ENCODE results near the gene JMJD6. TPM values are rescaled to one million over a fixed set of nuclear protein-coding genes. Genes with fewer than 3 reads are reported as not detected.

Gene JMJD6
- polyA plus RNA-seq, 1 experiment: 17.2 TPM

GRCh38 chr17:76755285-76755684, 28.9 kb upstream of the JMJD6 start:
- ChIA-PET CTCF (interaction anchor here (0.9 kb wide), 1 partner anchor 23 kb away, joined by 3 read pairs; no protein-coding TSS in a partner anchor), POLR2A (no interaction called here)
- no peak for TF ChIP-seq CTCF (IDR thresholded peaks at IDR 0.05; ENCODE audit: insufficient read depth, low read depth, low read length)

GRCh38 chr17:76753061-76753961, 26.9 kb upstream of the JMJD6 start:
- Histone ChIP-seq H3K27me3 (ENCODE audit: control insufficient read depth, insufficient read depth, low read length) (no peaks in the 10 kb centered on the region), H3K4me3 (ENCODE audit: low read depth, low read length) (no peak overlapping the region), H3K36me3 (ENCODE audit: control insufficient read depth, insufficient read depth, low read length) (no peaks in the 10 kb centered on the region; the same call in 1 of the 2 replicates)
- DNase-seq (ENCODE audit: low read depth): no peak
- POLR2A ChIA-PET: no interaction called here
- CTCF ChIA-PET: interaction anchor here (0.7 to 1.0 kb wide), 2 partner anchors 15 to 305 kb away, joined by 3 read pairs; no protein-coding TSS in a partner anchor
- no peak for TF ChIP-seq CTCF (IDR thresholded peaks at IDR 0.05; ENCODE audit: insufficient read depth, low read depth, low read length)

More at GRCh38 chr17:76755285-76755684, 28.9 kb upstream of the JMJD6 start:
- no peak for DNase-seq (ENCODE audit: low read depth)
- no peaks in the 10 kb centered on the region for H3K27me3 ChIP-seq (ENCODE audit: control insufficient read depth, insufficient read depth, low read length)
- H3K4me3 ChIP-seq (ENCODE audit: low read depth, low read length): no peak overlapping the region
- H3K36me3 ChIP-seq (ENCODE audit: control insufficient read depth, insufficient read depth, low read length): no peaks in the 10 kb centered on the region; the same call in 1 of the 2 replicates

GRCh38 chr17:76752006-76752405, 25.6 kb upstream of the JMJD6 start:
- ChIA-PET POLR2A (no interaction called here), CTCF (interaction anchor here (0.6 kb wide), 1 partner anchor 157 kb away, joined by 3 read pairs; no protein-coding TSS in a partner anchor)
- no peak for DNase-seq (ENCODE audit: low read depth)

DNA sequence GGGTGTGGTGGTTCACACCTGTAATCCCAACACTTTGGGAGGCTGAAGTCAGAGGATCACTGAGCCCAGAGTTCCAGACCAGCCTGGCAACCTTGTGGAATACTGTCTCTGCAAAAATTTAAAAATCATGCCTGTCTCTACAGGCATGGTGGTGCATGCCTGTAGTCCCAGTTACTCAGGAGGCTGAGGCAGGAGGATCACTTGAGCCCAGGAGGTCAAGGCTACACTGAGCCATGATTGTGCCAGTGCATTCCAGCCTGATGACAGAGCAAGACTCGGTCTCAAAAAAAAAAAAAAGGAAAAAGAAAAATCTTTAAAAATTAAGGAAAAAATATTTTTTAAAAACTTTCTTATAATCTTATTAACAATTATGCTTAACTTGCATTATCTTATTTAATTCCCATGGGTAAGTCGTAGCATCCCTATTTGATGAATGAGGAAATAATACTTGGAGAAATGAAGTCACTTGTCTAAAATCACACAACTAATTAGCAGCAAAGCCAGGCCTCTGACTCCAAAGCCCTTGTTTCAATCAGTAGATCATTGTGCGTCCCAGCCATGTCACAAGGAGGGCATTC, 25.1 kb upstream of the JMJD6 start:
- H3K36me3 ChIP-seq (ENCODE audit: control insufficient read depth, insufficient read depth, low read length): no peaks in the 10 kb centered on the region; the same call in 1 of the 2 replicates
- no peak for TF ChIP-seq CTCF (IDR thresholded peaks at IDR 0.05; ENCODE audit: insufficient read depth, low read depth, low read length)
- DNase-seq (ENCODE audit: low read depth): no peak
- CTCF ChIA-PET: no interaction called here
- no peaks in the 10 kb centered on the region for H3K27me3 ChIP-seq (ENCODE audit: control insufficient read depth, insufficient read depth, low read length)
- no peak overlapping the region for H3K4me3 ChIP-seq (ENCODE audit: low read depth, low read length)
- POLR2A ChIA-PET: no interaction called here

More at GRCh38 chr17:76752006-76752405, 25.6 kb upstream of the JMJD6 start:
- no peaks in the 10 kb centered on the region; the same call in 1 of the 2 replicates for H3K36me3 ChIP-seq (ENCODE audit: control insufficient read depth, insufficient read depth, low read length)
- no peak for TF ChIP-seq CTCF (IDR thresholded peaks at IDR 0.05; ENCODE audit: insufficient read depth, low read depth, low read length)
- H3K4me3 ChIP-seq (ENCODE audit: low read depth, low read length): no peak overlapping the region
- no peaks in the 10 kb centered on the region for H3K27me3 ChIP-seq (ENCODE audit: control insufficient read depth, insufficient read depth, low read length)

DNA sequence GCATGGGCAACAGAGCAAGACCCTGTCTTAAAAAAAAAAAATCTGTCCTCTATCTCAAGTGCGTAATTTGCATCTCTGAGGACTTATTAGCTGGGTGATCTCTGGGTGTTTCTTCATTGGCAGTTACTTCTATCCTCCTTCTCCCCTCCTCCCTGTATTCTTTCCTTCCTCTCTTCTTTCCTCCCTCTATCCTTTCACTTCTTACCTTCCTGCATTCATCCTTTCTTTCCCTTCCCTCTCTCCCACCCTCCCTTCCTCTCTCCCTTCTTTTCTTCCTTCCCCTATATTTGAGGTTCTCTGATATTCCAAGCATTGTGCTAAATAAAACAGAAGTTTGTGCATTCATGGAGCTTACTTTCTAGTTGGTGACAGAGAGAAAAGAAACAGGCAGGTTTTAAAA, 22.3 kb upstream of the JMJD6 start:
- POLR2A ChIA-PET: no interaction called here

More for the DNA sequence above, 22.3 kb upstream of the JMJD6 start:
- DNase-seq (ENCODE audit: low read depth): no peak
- no peaks in the 10 kb centered on the region for H3K27me3 ChIP-seq (ENCODE audit: control insufficient read depth, insufficient read depth, low read length)
- TF ChIP-seq CTCF (IDR thresholded peaks at IDR 0.05; ENCODE audit: insufficient read depth, low read depth, low read length): no peak
- H3K36me3 ChIP-seq (ENCODE audit: control insufficient read depth, insufficient read depth, low read length): peaks cover 4% of the 10 kb centered on the region
- CTCF ChIA-PET: interaction anchor here (1.2 kb wide), 1 partner anchor 14 kb away, joined by 3 read pairs; no protein-coding TSS in a partner anchor
- no peak overlapping the region for H3K4me3 ChIP-seq (ENCODE audit: low read depth, low read length)
